GM12873 (cell line): ENCODE measurements around the gene CLIP4.

Experiments
- CTCF ChIP-seq: IDR thresholded peaks from 2 replicates; pipeline ENCODE4 v1.5.1; 2012; ENCODE audit warnings: low read depth, mild to moderate bottlenecking, moderate library complexity, low read length, control low read depth; ENCODE audit not compliant: insufficient read depth; ENCODE audit errors: missing control alignments

The CLIP4 gene

GRCh38 chr2:29207352-29208148 lies 92.3 kb downstream of the CLIP4 start:
- no peak for TF ChIP-seq CTCF

GRCh38 chr2:29209551-29209950 lies 94.3 kb downstream of the CLIP4 start:
- no peak for TF ChIP-seq CTCF

GRCh38 chr2:29212009-29212408 lies 96.8 kb downstream of the CLIP4 start:
- TF ChIP-seq CTCF, result peak; percentile 14

- TF ChIP-seq CTCF, result no peak
These were observed 98.7 kb downstream of the CLIP4 start for GRCh38 chr2:29213888-29214291.

- no peak for TF ChIP-seq CTCF
These were observed 99.9 kb downstream of the CLIP4 start for GRCh38 chr2:29215073-29215472.

GRCh38 chr2:29215739-29216608 lies 100.8 kb downstream of the CLIP4 start:
- no peak for TF ChIP-seq CTCF

GRCh38 chr2:29216609-29216909 lies 101.3 kb downstream of the CLIP4 start:
- no peak for TF ChIP-seq CTCF
